ENCODE results near the gene GNAT2. TPM values are rescaled to one million over a fixed set of nuclear protein-coding genes. Genes with fewer than 3 reads are reported as not detected.

GNAT2 gene
- total RNA-seq, 4 donors from 2014 or later = not detected

DNA sequence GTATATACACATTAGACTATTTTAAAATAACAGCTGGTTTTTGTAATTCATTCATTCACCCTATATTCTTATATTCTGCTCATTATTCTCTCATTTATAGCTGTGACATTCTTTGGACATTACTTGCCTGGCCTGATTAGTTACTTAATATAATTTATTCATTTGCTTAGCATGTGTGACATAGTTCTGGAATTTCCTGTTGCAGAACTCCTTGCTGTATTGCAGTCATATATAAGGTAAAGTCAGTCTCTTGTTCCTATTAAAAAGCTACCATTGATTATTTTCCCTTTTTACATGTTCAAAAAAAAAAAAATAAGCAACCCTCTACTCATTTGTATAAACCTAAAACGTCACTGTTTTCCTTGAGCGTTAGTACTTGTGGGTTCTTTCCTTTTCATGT, 23.9 kb downstream of the GNAT2 start:
- H3K4me3 ChIP-seq = no peak overlapping the region
- no peak overlapping the region for H3K27ac ChIP-seq
- H3K27me3 ChIP-seq = no peaks in the 10 kb centered on the region
- H3K36me3 ChIP-seq = peaks cover 0 to 68% of the 10 kb centered on the region in 2 donors
- no peaks in the 10 kb centered on the region for H3K4me1 ChIP-seq
- ATAC-seq = no peak
- 67% methylated on average over 2 of the region's 2 CpGs; no CpG with 5 or more reads in 1 of the 2 donors for WGBS, 2 donors (ENCODE audit: low coverage in 1 of 2)
- H3K9me3 ChIP-seq = no peaks in the 10 kb centered on the region
- TF ChIP-seq EP300 (IDR thresholded peaks at IDR 0.05) = no peak
- no peak for TF ChIP-seq CTCF (IDR thresholded peaks at IDR 0.05)
- TF ChIP-seq POLR2A (IDR thresholded peaks at IDR 0.05) = no peak
- no peak for TF ChIP-seq POLR2AphosphoS5 (IDR thresholded peaks at IDR 0.05)

- no peaks in the 10 kb centered on the region for H3K9me3 ChIP-seq
- peaks cover 0 to 78% of the 10 kb centered on the region in 2 donors for H3K36me3 ChIP-seq
Measured at GRCh38 chr1:109592916-109593315, 26.5 kb downstream of the GNAT2 start.

GRCh38 chr1:109589679-109590078, 29.7 kb downstream of the GNAT2 start:
- no peaks in the 10 kb centered on the region for H3K4me1 ChIP-seq
- no peaks in the 10 kb centered on the region for H3K27me3 ChIP-seq
- no peak for ATAC-seq
- H3K36me3 ChIP-seq = peaks cover 11 to 98% of the 10 kb centered on the region in 2 donors
- TF ChIP-seq EP300 (IDR thresholded peaks at IDR 0.05) (no peak), CTCF (IDR thresholded peaks at IDR 0.05) (no peak), POLR2AphosphoS5 (IDR thresholded peaks at IDR 0.05) (no peak), POLR2A (IDR thresholded peaks at IDR 0.05) (no peak)
- H3K4me3 ChIP-seq = no peak overlapping the region
- no peaks in the 10 kb centered on the region for H3K9me3 ChIP-seq
- no peak overlapping the region for H3K27ac ChIP-seq

More at GRCh38 chr1:109592916-109593315, 26.5 kb downstream of the GNAT2 start:
- no peak overlapping the region for H3K27ac ChIP-seq
- no peak for ATAC-seq
- no peaks in the 10 kb centered on the region for H3K27me3 ChIP-seq
- H3K4me3 ChIP-seq = no peak overlapping the region
- H3K4me1 ChIP-seq = no peaks in the 10 kb centered on the region
- TF ChIP-seq EP300 (IDR thresholded peaks at IDR 0.05) = no peak
- no peak for TF ChIP-seq CTCF (IDR thresholded peaks at IDR 0.05)
- no peak for TF ChIP-seq POLR2A (IDR thresholded peaks at IDR 0.05)
- no peak for TF ChIP-seq POLR2AphosphoS5 (IDR thresholded peaks at IDR 0.05)

DNA sequence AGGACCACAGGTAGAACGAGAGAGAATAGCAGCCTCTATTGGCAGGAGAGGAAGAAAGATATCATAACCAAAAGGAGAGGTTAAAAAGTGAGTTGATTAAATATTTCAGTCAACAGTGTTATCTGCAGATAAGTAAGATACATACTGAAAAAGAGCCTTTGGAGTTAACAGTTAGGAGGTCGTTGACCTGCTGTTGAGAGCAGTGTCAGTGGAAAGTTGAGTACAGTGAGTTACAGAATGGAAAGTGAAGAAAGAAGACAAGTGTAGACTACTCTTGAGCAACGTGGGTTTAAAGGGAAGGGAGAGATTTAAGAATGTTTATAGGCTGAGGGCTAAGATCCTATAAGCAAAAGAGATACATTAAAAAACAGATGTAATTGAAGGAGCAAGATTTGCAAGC, 30.2 kb downstream of the GNAT2 start:
- H3K36me3 ChIP-seq = peaks cover 11 to 98% of the 10 kb centered on the region in 2 donors
- 77 to 87% methylated on average over 3 of the region's 3 CpGs for WGBS, 2 donors (ENCODE audit: low coverage in 1 of 2)

More for the DNA sequence above, 30.2 kb downstream of the GNAT2 start:
- no peak overlapping the region for H3K4me3 ChIP-seq
- H3K4me1 ChIP-seq = no peaks in the 10 kb centered on the region
- no peak overlapping the region for H3K27ac ChIP-seq
- TF ChIP-seq POLR2AphosphoS5 (IDR thresholded peaks at IDR 0.05) (no peak), CTCF (IDR thresholded peaks at IDR 0.05) (no peak), POLR2A (IDR thresholded peaks at IDR 0.05) (no peak), EP300 (IDR thresholded peaks at IDR 0.05) (no peak)
- no peaks in the 10 kb centered on the region for H3K27me3 ChIP-seq
- no peaks in the 10 kb centered on the region for H3K9me3 ChIP-seq
- no peak for ATAC-seq

All from gastroesophageal sphincter (tissue), 4 donors.